Measurements from ENCODE around the gene SUN1.
"Not testable (repeated sequence)": the region's sequence is repeated elsewhere in the genome, so short reads cannot be mapped to it uniquely, and the experiment has no call there.

DNA sequence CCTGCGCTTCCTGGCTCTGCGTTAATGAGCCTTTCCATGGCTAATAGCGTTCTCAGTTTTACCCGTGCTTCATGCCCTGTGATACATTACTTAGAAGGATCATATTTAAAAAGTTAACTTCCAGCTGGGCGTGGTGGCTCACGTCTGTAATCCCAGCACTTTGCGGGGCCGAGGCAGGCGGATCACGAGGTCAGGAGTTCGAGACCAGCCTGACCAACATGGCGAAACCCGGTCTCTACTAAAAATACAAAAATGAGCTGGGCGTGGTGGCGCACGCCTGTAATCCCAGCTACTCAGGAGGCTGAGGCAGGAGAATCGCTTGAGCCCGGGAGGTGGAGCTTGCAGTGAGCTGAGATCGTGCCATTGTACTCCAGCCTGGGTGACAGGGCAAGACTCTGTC lies 40.4 kb downstream of the SUN1 start:
- TF ChIP-seq, protein P1, sequence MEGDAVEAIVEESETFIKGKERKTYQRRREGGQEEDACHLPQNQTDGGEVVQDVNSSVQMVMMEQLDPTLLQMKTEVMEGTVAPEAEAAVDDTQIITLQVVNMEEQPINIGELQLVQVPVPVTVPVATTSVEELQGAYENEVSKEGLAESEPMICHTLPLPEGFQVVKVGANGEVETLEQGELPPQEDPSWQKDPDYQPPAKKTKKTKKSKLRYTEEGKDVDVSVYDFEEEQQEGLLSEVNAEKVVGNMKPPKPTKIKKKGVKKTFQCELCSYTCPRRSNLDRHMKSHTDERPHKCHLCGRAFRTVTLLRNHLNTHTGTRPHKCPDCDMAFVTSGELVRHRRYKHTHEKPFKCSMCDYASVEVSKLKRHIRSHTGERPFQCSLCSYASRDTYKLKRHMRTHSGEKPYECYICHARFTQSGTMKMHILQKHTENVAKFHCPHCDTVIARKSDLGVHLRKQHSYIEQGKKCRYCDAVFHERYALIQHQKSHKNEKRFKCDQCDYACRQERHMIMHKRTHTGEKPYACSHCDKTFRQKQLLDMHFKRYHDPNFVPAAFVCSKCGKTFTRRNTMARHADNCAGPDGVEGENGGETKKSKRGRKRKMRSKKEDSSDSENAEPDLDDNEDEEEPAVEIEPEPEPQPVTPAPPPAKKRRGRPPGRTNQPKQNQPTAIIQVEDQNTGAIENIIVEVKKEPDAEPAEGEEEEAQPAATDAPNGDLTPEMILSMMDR (IDR thresholded peaks at IDR 0.05), result not testable (repeated sequence)
- TF ChIP-seq, protein P2, sequence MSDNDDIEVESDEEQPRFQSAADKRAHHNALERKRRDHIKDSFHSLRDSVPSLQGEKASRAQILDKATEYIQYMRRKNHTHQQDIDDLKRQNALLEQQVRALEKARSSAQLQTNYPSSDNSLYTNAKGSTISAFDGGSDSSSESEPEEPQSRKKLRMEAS (IDR thresholded peaks at IDR 0.05; ENCODE audit: low read depth), result not testable (repeated sequence)
- TF ChIP-seq EP300 (IDR thresholded peaks at IDR 0.05; ENCODE audit: borderline replicate concordance in 1 of 2, low read depth in 1 of 2, low read length in 1 of 2); POLR2AphosphoS5 (IDR thresholded peaks at IDR 0.05; ENCODE audit: low read depth, low read length): not testable (repeated sequence)
